Lung (tissue), 12 donors: ENCODE results near the gene DCDC1. TPM values are rescaled to one million over a fixed set of nuclear protein-coding genes. Genes with fewer than 3 reads are reported as not detected.

Experiments used
- ATAC-seq: fragments of 200-7000 bp; cut with Tn5 transposase; one replicate; pipeline ENCODE4 v1.9.1; 2020; ENCODE audit warnings: moderate number of reproducible peaks; ENCODE audit not compliant: insufficient read depth, low FRiP score
- DNase-seq, 3 donors: peaks; one replicate each; pipeline ENCODE4 v3.0.0-alpha.2; 2013 to 2017
- H3K27ac ChIP-seq, 2 donors: one replicate each; pipeline ENCODE4 v1.5.1; 2013; ENCODE audit warnings: mild to moderate bottlenecking in 2 of 2, moderate library complexity in 2 of 2, control low read depth in 1 of 2, inconsistent platforms in 1 of 2, low read depth in 1 of 2, low read length in 1 of 2
- H3K27me3 ChIP-seq, 3 donors: one replicate each; pipeline ENCODE4 v1.5.1; 2013; ENCODE audit warnings: low read length in 2 of 3; ENCODE audit not compliant: control insufficient read depth in 3 of 3, insufficient read depth in 3 of 3
- H3K36me3 ChIP-seq, 4 donors: one replicate each; pipeline ENCODE4 v1.5.1; 2013; ENCODE audit warnings: low read length in 4 of 4, mild to moderate bottlenecking in 1 of 4, moderate library complexity in 1 of 4; ENCODE audit not compliant: control insufficient read depth in 4 of 4, insufficient read depth in 4 of 4
- H3K4me1 ChIP-seq, 5 donors: one replicate each; pipeline ENCODE4 v1.5.1; 2013; ENCODE audit warnings: low read length in 5 of 5, mild to moderate bottlenecking in 2 of 5, moderate library complexity in 1 of 5; ENCODE audit not compliant: control insufficient read depth in 5 of 5, insufficient read depth in 5 of 5
- H3K4me3 ChIP-seq: one replicate; pipeline ENCODE4 v1.5.1; 2013; ENCODE audit warnings: mild to moderate bottlenecking, control low read depth, moderate library complexity
- H3K9ac ChIP-seq, 2 donors: one replicate each; pipeline ENCODE4 v1.5.1; 2013; ENCODE audit warnings: low read length in 2 of 2, control low read depth in 1 of 2; ENCODE audit not compliant: insufficient read depth in 1 of 2
- H3K9me3 ChIP-seq, 4 donors: one replicate each; pipeline ENCODE4 v1.5.1; 2013; ENCODE audit warnings: low read length in 3 of 4, mild to moderate bottlenecking in 1 of 4, moderate library complexity in 1 of 4; ENCODE audit not compliant: control insufficient read depth in 4 of 4, insufficient read depth in 3 of 4
- CTCF ChIP-seq: IDR thresholded peaks from 2 replicates; pipeline ENCODE4 v1.5.1; 2012; ENCODE audit warnings: mild to moderate bottlenecking; ENCODE audit errors: control extremely low read depth, extremely low read depth
- WGBS, 2 donors: extraction: QIAGEN DNeasy Blood & Tissue Kit; methylation state at CpG; one replicate each; pipeline ENCODE4 v1.1.7; 2013; 5-methylcytosine and 5-hydroxymethylcytosine counted together
- polyA plus RNA-seq, 2 donors: library from polyadenylated mRNA; stranded (reverse); fragments of 200-250 nt; gene quantifications; one replicate each; pipeline ENCODE4 v1.2.1, GENCODE V29; 2013
- total RNA-seq, 2 donors: library from RNA; depleted of rRNA in 1 of 2; stranded (reverse); fragments of >200 nt in 1 of 2; gene quantifications; one replicate each; pipeline ENCODE4 v1.2.1, GENCODE V29; 2014 to 2021
- donor health status: control.
- donor health status: control.
- donor health status: Bipolar disorder and iron deficiency.
- donor health status: healthy.
- donor health status: DM: yes; HTN: yes; CAD: no.

The DCDC1 gene
- total and polyA plus RNA-seq, 4 donors: 0.47 to 20.6 (median 4.7) TPM

GRCh38 chr11:31092638-31093037 lies 276.9 kb downstream of the DCDC1 start:
- Histone ChIP-seq H3K4me1 (no peaks in the 10 kb centered on the region), H3K36me3 (no peaks in the 10 kb centered on the region), H3K27me3 (no peaks in the 10 kb centered on the region), H3K9ac (no peak overlapping the region), H3K4me3 (no peak overlapping the region), H3K27ac (no peak overlapping the region), H3K9me3 (peaks cover 0 to 5% (median 1%) of the 10 kb centered on the region in 4 donors)
- DNase-seq: no peak
- no peak for TF ChIP-seq CTCF
- no peak for ATAC-seq

GRCh38 chr11:31089117-31089516 lies 280.4 kb downstream of the DCDC1 start:
- WGBS, 2 donors: 89 to 90% methylated on average over 2 of the region's 2 CpGs

GRCh38 chr11:31069447-31070205 lies 299.9 kb downstream of the DCDC1 start:
- no peak for DNase-seq
- WGBS, 2 donors: 57 to 68% methylated on average over 1 of the region's 1 CpG

More at GRCh38 chr11:31089117-31089516, 280.4 kb downstream of the DCDC1 start:
- Histone ChIP-seq H3K4me3 (no peak overlapping the region), H3K9ac (no peak overlapping the region), H3K36me3 (no peaks in the 10 kb centered on the region), H3K9me3 (peaks cover 0 to 5% (median 1%) of the 10 kb centered on the region in 4 donors), H3K27ac (no peak overlapping the region), H3K4me1 (no peaks in the 10 kb centered on the region), H3K27me3 (no peaks in the 10 kb centered on the region)
- DNase-seq (no peak), ATAC-seq (no peak)
- no peak for TF ChIP-seq CTCF

More at GRCh38 chr11:31069447-31070205, 299.9 kb downstream of the DCDC1 start:
- no peak for TF ChIP-seq CTCF
- no peaks in the 10 kb centered on the region for H3K9me3 ChIP-seq
- no peak overlapping the region for H3K9ac ChIP-seq
- H3K4me3 ChIP-seq: no peak overlapping the region
- ATAC-seq: no peak
- H3K36me3 ChIP-seq: no peaks in the 10 kb centered on the region
- no peaks in the 10 kb centered on the region for H3K4me1 ChIP-seq
- H3K27me3 ChIP-seq: no peaks in the 10 kb centered on the region
- no peak overlapping the region for H3K27ac ChIP-seq
